ENCODE results near the gene RAD51B. TPM values are rescaled to one million over a fixed set of nuclear protein-coding genes. Genes with fewer than 3 reads are reported as not detected.

The RAD51B gene
- total RNA-seq, 1 experiment from 2014 or later = 20.0 TPM

GRCh38 chr14:68669603-68670358, 850.2 kb downstream of the RAD51B start:
- ATAC-seq (no peak), DNase-seq (ENCODE audit: low read depth, low spot score) (no peak)
- no peaks in the 10 kb centered on the region for H3K27me3 ChIP-seq (ENCODE audit: insufficient read depth, low read length)
- intact Hi-C loops (cut with micrococcal nuclease) = no loop called here
- no peak overlapping the region for H3K9ac ChIP-seq (ENCODE audit: low read length)
- no peak overlapping the region for H2AFZ ChIP-seq (ENCODE audit: low read depth, low read length, poor library complexity, severe bottlenecking)
- H3K4me2 ChIP-seq (ENCODE audit: low read length) = no peak overlapping the region
- TF ChIP-seq CBX3 (IDR thresholded peaks at IDR 0.05; ENCODE audit: low read depth) (no peak), SP1 (IDR thresholded peaks at IDR 0.05; ENCODE audit: low read depth) (no peak), POLR2A (IDR thresholded peaks at IDR 0.05; ENCODE audit: borderline replicate concordance, extremely low read depth, insufficient read depth, insufficient read length) (no peak), JUND (IDR thresholded peaks at IDR 0.05) (no peak), SIN3A (IDR thresholded peaks at IDR 0.05; ENCODE audit: low read depth) (no peak), EGR1 (IDR thresholded peaks at IDR 0.05; ENCODE audit: low read depth) (no peak), CEBPB (IDR thresholded peaks at IDR 0.05; ENCODE audit: low read depth) (no peak), ZFX (IDR thresholded peaks at IDR 0.05) (no peak), ELF1 (IDR thresholded peaks at IDR 0.05; ENCODE audit: borderline replicate concordance, low read depth) (no peak), FOSL1 (IDR thresholded peaks at IDR 0.05; ENCODE audit: low read depth) (no peak), EZH2phosphoT487 (IDR thresholded peaks at IDR 0.05; ENCODE audit: borderline replicate concordance) (no peak), POLR2AphosphoS5 (IDR thresholded peaks at IDR 0.05; ENCODE audit: low read depth, low read length) (no peak), SRF (IDR thresholded peaks at IDR 0.05; ENCODE audit: low read depth) (no peak), ZNF274 (IDR thresholded peaks at IDR 0.05; ENCODE audit: low read depth, low read length) (no peak), RAD21 (IDR thresholded peaks at IDR 0.05; ENCODE audit: low read depth) (no peak), YY1 (IDR thresholded peaks at IDR 0.05; ENCODE audit: extremely low read depth, insufficient replicate concordance, low read depth, low read length) (no peak)
- TF ChIP-seq, protein P1, sequence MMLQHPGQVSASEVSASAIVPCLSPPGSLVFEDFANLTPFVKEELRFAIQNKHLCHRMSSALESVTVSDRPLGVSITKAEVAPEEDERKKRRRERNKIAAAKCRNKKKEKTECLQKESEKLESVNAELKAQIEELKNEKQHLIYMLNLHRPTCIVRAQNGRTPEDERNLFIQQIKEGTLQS (IDR thresholded peaks at IDR 0.05) = no peak
- TF ChIP-seq, protein P2, sequence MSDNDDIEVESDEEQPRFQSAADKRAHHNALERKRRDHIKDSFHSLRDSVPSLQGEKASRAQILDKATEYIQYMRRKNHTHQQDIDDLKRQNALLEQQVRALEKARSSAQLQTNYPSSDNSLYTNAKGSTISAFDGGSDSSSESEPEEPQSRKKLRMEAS (IDR thresholded peaks at IDR 0.05) = no peak
- TF ChIP-seq, protein P3, sequence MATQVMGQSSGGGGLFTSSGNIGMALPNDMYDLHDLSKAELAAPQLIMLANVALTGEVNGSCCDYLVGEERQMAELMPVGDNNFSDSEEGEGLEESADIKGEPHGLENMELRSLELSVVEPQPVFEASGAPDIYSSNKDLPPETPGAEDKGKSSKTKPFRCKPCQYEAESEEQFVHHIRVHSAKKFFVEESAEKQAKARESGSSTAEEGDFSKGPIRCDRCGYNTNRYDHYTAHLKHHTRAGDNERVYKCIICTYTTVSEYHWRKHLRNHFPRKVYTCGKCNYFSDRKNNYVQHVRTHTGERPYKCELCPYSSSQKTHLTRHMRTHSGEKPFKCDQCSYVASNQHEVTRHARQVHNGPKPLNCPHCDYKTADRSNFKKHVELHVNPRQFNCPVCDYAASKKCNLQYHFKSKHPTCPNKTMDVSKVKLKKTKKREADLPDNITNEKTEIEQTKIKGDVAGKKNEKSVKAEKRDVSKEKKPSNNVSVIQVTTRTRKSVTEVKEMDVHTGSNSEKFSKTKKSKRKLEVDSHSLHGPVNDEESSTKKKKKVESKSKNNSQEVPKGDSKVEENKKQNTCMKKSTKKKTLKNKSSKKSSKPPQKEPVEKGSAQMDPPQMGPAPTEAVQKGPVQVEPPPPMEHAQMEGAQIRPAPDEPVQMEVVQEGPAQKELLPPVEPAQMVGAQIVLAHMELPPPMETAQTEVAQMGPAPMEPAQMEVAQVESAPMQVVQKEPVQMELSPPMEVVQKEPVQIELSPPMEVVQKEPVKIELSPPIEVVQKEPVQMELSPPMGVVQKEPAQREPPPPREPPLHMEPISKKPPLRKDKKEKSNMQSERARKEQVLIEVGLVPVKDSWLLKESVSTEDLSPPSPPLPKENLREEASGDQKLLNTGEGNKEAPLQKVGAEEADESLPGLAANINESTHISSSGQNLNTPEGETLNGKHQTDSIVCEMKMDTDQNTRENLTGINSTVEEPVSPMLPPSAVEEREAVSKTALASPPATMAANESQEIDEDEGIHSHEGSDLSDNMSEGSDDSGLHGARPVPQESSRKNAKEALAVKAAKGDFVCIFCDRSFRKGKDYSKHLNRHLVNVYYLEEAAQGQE (IDR thresholded peaks at IDR 0.05; ENCODE audit: low read depth) = no peak
- TF ChIP-seq, protein P4, sequence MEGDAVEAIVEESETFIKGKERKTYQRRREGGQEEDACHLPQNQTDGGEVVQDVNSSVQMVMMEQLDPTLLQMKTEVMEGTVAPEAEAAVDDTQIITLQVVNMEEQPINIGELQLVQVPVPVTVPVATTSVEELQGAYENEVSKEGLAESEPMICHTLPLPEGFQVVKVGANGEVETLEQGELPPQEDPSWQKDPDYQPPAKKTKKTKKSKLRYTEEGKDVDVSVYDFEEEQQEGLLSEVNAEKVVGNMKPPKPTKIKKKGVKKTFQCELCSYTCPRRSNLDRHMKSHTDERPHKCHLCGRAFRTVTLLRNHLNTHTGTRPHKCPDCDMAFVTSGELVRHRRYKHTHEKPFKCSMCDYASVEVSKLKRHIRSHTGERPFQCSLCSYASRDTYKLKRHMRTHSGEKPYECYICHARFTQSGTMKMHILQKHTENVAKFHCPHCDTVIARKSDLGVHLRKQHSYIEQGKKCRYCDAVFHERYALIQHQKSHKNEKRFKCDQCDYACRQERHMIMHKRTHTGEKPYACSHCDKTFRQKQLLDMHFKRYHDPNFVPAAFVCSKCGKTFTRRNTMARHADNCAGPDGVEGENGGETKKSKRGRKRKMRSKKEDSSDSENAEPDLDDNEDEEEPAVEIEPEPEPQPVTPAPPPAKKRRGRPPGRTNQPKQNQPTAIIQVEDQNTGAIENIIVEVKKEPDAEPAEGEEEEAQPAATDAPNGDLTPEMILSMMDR (IDR thresholded peaks at IDR 0.05 in 2 of 3, conservative IDR thresholded peaks at IDR 0.05 in 1 of 3; ENCODE audit: borderline replicate concordance in 1 of 3, insufficient read depth in 1 of 3, low read depth in 2 of 3, low read length in 2 of 3) = no peak
- H3K79me2 ChIP-seq (ENCODE audit: insufficient read depth, low read length) = no peaks in the 10 kb centered on the region
- no peak overlapping the region for H3K4me3 ChIP-seq (replicated peaks in 1 of 2; ENCODE audit: low read depth in 1 of 2, low read length in 2 of 2)
- ChIA-PET RAD21 (ENCODE audit: low non-redundant PET in 1 of 2, low total read pairs in 2 of 2, uncharacterized antibody in 2 of 2, unreplicated experiment in 2 of 2) (no interaction called here), POLR2A (no interaction called here), CTCF (no interaction called here)
- no peak overlapping the region for H3K27ac ChIP-seq (ENCODE audit: low read depth, low read length)
- H3K36me3 ChIP-seq (ENCODE audit: control insufficient read depth in 1 of 2, insufficient read depth in 2 of 2, low read length in 2 of 2) = no peaks in the 10 kb centered on the region
- peaks cover 13 to 22% of the 10 kb centered on the region in 2 experiments for H3K4me1 ChIP-seq (ENCODE audit: control insufficient read depth in 1 of 2, insufficient read depth in 2 of 2, low read length in 2 of 2)
- BruUV-seq (replicated peaks) = no TSS peak
- no peaks in the 10 kb centered on the region for H4K20me1 ChIP-seq (ENCODE audit: insufficient read depth)
- no peaks in the 10 kb centered on the region for H3K9me2 ChIP-seq (ENCODE audit: insufficient read depth)
- H3K9me3 ChIP-seq (ENCODE audit: control insufficient read depth in 1 of 2, insufficient read depth in 1 of 2, low read depth in 1 of 2, low read length in 2 of 2) = no peaks in the 10 kb centered on the region; a peak in 1 of 4 replicates

Measured in HCT116 (cell line).